Neural cell (in vitro differentiated cells): ENCODE data around the gene NTRK2.

Experiments used
- EP300 ChIP-seq: fragments of 450-650 bp; conservative IDR thresholded peaks from 2 replicates; pipeline ENCODE4 v1.6.1; 2014; ENCODE audit warnings: antibody characterized with exemption, mild to moderate bottlenecking, moderate library complexity; ENCODE audit not compliant: poor library complexity, severe bottlenecking
- EZH2 ChIP-seq: fragments of 200-600, 300-800 bp; shearing (Covaris generic), sonication (generic); IDR thresholded peaks from 2 replicates; pipeline ENCODE4 v1.6.1; 2014; ENCODE audit warnings: antibody characterized with exemption, low read length, borderline replicate concordance, mild to moderate bottlenecking; ENCODE audit not compliant: insufficient read depth, poor library complexity, severe bottlenecking
- POLR2AphosphoS5 ChIP-seq: IDR thresholded peaks from 2 replicates; pipeline ENCODE4 v1.6.1; 2012
- RAD21 ChIP-seq: fragments of 450-650 bp; conservative IDR thresholded peaks from 2 replicates; pipeline ENCODE4 v1.6.1; 2014; ENCODE audit warnings: antibody characterized with exemption, mild to moderate bottlenecking, moderate library complexity
- TAF1 ChIP-seq: IDR thresholded peaks from 2 replicates; pipeline ENCODE4 v1.6.1; 2012; ENCODE audit warnings: low read depth
- TF ChIP-seq, protein P1 (sequence below): fragments of 450-650 bp; IDR thresholded peaks from 2 replicates; pipeline ENCODE4 v1.5.1; 2014; ENCODE audit warnings: antibody characterized with exemption, mild to moderate bottlenecking, moderate library complexity; ENCODE audit not compliant: poor library complexity, severe bottlenecking
- TF ChIP-seq, protein P2 (sequence below): IDR thresholded peaks from 2 replicates; pipeline ENCODE4 v1.6.1; 2012; ENCODE audit warnings: borderline replicate concordance

DNA sequence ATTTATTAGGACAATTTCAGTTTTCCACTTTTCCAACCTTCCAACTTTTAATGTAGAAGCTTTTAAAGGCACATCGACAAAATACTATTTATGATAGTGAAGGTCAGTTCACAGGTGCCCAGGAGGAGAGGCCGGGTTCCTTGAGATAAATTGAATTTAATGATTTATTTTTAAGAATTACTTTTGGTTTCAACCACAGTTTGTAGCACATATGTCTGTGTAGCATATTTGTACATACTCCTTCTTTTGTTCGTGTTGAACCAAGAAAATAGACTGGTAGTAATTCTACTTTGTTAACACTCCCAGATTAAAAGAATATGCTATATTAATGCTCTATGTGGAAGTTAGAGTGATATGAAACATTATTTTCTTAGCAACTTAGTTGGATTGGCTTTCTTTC lies 46.7 kb downstream of the NTRK2 start:
- TF ChIP-seq POLR2AphosphoS5 (no peak), EZH2 (no peak), TAF1 (no peak), RAD21 (no peak), EP300 (no peak)
- TF ChIP-seq, protein P1, sequence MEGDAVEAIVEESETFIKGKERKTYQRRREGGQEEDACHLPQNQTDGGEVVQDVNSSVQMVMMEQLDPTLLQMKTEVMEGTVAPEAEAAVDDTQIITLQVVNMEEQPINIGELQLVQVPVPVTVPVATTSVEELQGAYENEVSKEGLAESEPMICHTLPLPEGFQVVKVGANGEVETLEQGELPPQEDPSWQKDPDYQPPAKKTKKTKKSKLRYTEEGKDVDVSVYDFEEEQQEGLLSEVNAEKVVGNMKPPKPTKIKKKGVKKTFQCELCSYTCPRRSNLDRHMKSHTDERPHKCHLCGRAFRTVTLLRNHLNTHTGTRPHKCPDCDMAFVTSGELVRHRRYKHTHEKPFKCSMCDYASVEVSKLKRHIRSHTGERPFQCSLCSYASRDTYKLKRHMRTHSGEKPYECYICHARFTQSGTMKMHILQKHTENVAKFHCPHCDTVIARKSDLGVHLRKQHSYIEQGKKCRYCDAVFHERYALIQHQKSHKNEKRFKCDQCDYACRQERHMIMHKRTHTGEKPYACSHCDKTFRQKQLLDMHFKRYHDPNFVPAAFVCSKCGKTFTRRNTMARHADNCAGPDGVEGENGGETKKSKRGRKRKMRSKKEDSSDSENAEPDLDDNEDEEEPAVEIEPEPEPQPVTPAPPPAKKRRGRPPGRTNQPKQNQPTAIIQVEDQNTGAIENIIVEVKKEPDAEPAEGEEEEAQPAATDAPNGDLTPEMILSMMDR, result no peak
- TF ChIP-seq, protein P2, sequence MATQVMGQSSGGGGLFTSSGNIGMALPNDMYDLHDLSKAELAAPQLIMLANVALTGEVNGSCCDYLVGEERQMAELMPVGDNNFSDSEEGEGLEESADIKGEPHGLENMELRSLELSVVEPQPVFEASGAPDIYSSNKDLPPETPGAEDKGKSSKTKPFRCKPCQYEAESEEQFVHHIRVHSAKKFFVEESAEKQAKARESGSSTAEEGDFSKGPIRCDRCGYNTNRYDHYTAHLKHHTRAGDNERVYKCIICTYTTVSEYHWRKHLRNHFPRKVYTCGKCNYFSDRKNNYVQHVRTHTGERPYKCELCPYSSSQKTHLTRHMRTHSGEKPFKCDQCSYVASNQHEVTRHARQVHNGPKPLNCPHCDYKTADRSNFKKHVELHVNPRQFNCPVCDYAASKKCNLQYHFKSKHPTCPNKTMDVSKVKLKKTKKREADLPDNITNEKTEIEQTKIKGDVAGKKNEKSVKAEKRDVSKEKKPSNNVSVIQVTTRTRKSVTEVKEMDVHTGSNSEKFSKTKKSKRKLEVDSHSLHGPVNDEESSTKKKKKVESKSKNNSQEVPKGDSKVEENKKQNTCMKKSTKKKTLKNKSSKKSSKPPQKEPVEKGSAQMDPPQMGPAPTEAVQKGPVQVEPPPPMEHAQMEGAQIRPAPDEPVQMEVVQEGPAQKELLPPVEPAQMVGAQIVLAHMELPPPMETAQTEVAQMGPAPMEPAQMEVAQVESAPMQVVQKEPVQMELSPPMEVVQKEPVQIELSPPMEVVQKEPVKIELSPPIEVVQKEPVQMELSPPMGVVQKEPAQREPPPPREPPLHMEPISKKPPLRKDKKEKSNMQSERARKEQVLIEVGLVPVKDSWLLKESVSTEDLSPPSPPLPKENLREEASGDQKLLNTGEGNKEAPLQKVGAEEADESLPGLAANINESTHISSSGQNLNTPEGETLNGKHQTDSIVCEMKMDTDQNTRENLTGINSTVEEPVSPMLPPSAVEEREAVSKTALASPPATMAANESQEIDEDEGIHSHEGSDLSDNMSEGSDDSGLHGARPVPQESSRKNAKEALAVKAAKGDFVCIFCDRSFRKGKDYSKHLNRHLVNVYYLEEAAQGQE, result no peak
